ENCODE data around the gene UQCR10. TPM values are rescaled to one million over a fixed set of nuclear protein-coding genes. Genes with fewer than 3 reads are reported as not detected.
"Not testable (repeated sequence)": the region's sequence is repeated elsewhere in the genome, so short reads cannot be mapped to it uniquely, and the experiment has no call there.

Gene UQCR10
- polyA plus RNA-seq, 3 donors from 2014 or later, result 285 to 342 (median 286) TPM

DNA sequence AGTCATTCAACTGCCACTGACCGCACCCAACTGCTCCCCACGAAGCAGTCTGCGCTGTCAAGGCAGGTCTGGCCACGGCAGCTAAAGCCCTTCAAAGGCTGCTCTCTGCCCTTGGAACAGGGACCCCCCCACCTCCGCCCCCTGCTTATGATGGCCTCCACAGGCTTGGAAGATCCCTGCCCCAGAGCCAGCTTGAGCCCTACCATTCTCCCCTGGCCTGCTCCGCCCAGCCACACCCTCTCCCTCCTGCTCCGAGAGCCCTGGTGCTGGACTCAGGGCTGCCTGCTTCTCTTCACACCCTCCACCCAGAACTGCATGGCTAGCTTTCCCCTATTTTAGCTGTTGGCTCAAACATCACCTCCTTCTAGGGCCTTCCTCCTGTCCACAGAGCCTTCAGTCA lies 19.3 kb upstream of the UQCR10 start:
- Mint-ChIP-seq H3K36me3 (peaks cover 7 to 24% (median 14%) of the 10 kb centered on the region in 3 donors), H3K27me3 (ENCODE audit: low read depth in 3 of 3) (peaks cover 0 to 2% (median 0%) of the 10 kb centered on the region in 3 donors), H3K9me3 (no peaks in the 10 kb centered on the region), H3K4me3 (no peak overlapping the region), H3K27ac (peak overlapping the region in 2 of 6 donors; percentile 7 to 55), H3K4me1 (peaks cover 13 to 29% of the 10 kb centered on the region in 2 donors)
- no peak for DNase-seq

DNA sequence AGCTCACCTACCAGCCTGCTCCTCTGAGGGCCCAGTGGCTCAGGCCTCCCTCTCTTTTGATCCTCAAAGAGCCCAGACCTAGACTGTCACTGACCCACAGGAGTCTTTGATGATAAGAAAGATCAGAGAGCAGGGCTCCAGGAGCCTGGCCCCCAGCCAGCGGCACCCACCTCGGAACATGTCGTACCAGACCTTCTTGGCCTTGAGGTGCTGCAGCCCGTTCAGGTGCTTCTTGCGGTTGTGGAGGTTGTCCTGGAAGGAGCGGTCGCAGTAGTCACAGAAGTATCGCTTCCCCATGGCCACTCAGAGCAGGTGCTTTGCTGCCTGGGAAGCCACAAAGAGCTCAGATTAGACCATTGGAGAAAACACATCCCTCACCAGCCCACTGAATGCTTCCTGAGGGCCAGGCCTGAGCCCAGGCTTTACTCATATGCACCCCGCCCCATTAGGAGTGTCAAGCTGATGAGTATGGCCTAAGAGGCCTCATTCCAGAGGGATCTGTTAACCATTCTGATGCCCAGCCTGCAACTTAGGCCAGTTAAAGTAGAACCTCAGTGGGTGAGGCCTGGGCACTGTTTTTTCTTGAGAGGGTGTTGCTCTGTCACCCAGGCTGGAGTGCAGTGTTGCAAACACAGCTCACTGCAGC lies 18.8 kb upstream of the UQCR10 start:
- Mint-ChIP-seq H3K27ac (peak overlapping the region in 2 of 6 donors; percentile 7 to 55), H3K27me3 (ENCODE audit: low read depth in 3 of 3) (peaks cover 0 to 2% (median 0%) of the 10 kb centered on the region in 3 donors), H3K4me1 (peaks cover 13 to 29% of the 10 kb centered on the region in 2 donors), H3K4me3 (no peak overlapping the region), H3K9me3 (no peaks in the 10 kb centered on the region), H3K36me3 (peaks cover 7 to 24% (median 14%) of the 10 kb centered on the region in 3 donors)
- no peak for DNase-seq

DNA sequence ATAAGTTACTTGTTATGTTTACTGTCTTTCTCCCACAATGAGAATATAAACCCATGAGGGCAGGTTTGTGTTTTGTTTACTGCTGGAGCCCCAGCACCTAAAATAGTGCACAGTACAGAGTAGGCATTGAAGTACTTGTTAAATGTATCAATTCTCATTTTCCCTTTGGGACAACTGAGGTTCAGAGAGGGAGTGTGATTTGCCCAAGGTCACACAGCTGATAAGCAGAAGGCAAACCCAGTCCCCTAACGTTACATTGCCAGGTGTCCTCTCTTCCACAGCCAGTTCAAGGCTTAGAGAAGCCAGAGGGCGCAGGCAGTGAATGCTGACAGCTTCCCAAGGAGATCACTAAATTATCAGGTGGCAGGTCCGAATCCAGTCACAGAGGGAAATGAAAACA lies 17.1 kb upstream of the UQCR10 start:
- Mint-ChIP-seq H3K9me3 (no peaks in the 10 kb centered on the region), H3K4me3 (no peak overlapping the region), H3K27ac (peak overlapping the region in 2 of 6 donors; percentile 32 to 78), H3K27me3 (ENCODE audit: low read depth in 3 of 3) (peaks cover 0 to 2% (median 0%) of the 10 kb centered on the region in 3 donors), H3K36me3 (peaks cover 7 to 21% (median 14%) of the 10 kb centered on the region in 3 donors), H3K4me1 (peaks cover 13 to 29% of the 10 kb centered on the region in 2 donors)
- no peak for DNase-seq

DNA sequence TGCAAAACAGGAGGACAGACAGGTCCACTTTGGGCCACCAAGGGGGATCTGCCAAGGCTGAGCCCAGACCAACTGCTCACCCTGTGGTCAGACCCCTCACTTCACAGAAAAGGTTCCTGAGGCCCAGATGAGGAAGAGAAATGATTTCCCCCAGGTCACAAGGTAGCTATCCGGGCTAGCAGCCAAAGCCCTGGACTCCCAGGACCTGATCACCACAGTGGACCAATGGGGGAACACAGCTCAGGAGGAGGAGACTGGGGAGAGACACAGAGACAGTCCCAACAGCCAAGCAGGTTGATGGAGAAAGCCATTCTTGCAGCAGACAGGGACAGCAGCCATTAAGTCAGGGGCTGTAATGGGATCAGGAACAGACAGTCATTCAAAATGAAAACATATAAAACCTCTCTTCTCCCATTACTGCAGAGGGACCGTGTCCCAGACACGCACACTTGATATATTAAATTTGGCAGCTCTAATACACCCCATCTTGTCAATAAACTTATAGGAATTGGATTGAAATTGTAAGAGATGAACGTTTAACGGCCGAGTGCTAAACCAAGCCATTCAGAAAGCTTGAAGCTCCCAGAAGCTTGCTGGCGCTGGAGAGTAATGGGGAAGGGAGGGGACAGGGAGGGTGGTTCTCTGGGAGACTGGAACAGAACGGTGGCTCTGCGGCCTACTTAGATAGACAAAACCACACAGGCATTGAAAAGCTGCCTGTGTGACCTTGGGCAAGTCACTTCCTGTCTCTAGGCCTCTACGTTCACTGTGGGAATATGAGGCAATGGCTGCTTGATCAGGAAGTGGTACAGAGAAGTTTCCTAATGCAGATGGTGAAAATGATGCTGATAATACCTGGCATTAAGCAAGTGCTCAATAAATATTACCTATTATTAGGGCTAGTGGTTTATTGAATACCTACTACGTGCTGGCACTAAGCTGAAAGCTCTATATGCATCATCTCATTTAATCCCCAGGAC lies 16.3 kb upstream of the UQCR10 start:
- Mint-ChIP-seq H3K9me3 (no peaks in the 10 kb centered on the region), H3K36me3 (peaks cover 7 to 17% (median 10%) of the 10 kb centered on the region in 3 donors), H3K27me3 (ENCODE audit: low read depth in 3 of 3) (peaks cover 0 to 2% (median 0%) of the 10 kb centered on the region in 3 donors), H3K27ac (peak overlapping the region; percentile 50 to 87 (median 73)), H3K4me1 (peaks cover 17 to 29% of the 10 kb centered on the region in 2 donors), H3K4me3 (peak overlapping the region in 1 of 5 donors; percentile 29)
- DNase-seq, result peak in 2 of 3 donors; percentile 8 to 29

DNA sequence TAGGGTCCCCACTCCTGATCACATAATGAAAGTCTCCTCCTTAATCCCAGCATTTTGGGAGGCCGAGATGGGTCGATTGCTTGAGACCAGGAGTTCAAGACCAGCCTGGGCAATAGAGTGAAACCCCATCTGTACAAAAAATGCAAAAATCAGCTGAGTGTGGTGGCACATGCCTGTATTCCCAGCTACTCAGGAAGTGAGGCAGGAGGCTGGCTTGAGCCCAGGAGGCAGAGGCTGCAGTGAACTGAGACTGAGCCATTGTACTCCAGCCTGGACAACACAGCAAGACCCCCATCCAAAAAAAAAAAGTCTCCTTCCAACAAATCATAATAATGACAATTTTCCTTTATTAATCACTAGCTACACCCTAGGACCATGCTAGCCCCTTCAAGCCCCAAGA lies 15.5 kb upstream of the UQCR10 start:
- Mint-ChIP-seq H3K4me1 (peaks cover 17 to 29% of the 10 kb centered on the region in 2 donors), H3K36me3 (peaks cover 7 to 17% (median 10%) of the 10 kb centered on the region in 3 donors), H3K27me3 (ENCODE audit: low read depth in 3 of 3) (peaks cover 0 to 2% (median 0%) of the 10 kb centered on the region in 3 donors), H3K9me3 (no peaks in the 10 kb centered on the region), H3K4me3 (no peak overlapping the region), H3K27ac (peak overlapping the region in 5 of 6 donors; percentile 12 to 74 (median 51))
- DNase-seq, result no peak

DNA sequence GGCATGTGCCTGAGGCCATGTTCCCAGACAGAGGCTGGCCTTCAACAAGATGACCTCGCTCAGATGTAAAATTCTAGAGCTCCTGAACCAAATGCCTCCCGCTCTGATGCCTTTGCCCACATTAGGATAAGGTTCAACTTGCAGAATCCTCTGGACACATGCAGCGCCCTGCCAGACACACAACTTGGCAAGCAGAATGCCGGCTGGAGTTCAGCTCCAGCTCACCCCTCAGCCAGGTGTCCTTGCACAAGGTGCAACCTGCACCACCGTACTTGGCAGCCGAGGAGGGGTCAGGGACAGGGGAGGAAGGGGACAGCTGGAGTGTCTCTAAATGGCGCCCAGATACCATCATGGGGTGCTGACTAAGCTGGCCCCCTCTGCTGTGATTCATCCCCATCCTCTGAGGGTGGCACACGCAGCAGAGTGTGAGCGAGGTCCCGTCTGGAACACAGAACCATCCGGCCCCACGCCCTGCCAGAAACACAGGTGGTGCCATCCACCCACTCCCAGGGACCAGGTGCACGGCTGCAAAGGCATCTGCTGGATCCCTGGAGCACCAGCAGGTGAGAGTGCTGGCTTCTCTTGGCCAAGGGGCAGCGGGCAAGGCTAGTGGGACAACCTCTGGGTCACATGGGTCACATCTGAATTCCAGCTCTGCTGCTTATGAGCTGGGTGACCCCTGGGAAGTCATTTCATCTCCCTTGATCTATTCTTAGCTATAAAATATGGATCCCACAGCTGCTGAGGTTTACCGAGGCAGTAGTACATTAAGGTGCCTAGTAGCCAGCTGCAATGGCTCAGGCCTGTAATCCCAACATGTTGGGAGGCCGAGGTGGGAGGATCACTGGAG lies 13.1 kb upstream of the UQCR10 start:
- H3K27me3 Mint-ChIP-seq (ENCODE audit: low read depth in 3 of 3), result peaks cover 0 to 2% (median 0%) of the 10 kb centered on the region in 3 donors
- no peak for DNase-seq
- no peaks in the 10 kb centered on the region for H3K9me3 Mint-ChIP-seq
- H3K27ac Mint-ChIP-seq, result peak overlapping the region in 1 of 6 donors; percentile 53
- no peak overlapping the region for H3K4me3 Mint-ChIP-seq
- peaks cover 0 to 7% (median 0%) of the 10 kb centered on the region in 3 donors for H3K36me3 Mint-ChIP-seq
- H3K4me1 Mint-ChIP-seq, result peaks cover 17 to 29% of the 10 kb centered on the region in 2 donors

DNA sequence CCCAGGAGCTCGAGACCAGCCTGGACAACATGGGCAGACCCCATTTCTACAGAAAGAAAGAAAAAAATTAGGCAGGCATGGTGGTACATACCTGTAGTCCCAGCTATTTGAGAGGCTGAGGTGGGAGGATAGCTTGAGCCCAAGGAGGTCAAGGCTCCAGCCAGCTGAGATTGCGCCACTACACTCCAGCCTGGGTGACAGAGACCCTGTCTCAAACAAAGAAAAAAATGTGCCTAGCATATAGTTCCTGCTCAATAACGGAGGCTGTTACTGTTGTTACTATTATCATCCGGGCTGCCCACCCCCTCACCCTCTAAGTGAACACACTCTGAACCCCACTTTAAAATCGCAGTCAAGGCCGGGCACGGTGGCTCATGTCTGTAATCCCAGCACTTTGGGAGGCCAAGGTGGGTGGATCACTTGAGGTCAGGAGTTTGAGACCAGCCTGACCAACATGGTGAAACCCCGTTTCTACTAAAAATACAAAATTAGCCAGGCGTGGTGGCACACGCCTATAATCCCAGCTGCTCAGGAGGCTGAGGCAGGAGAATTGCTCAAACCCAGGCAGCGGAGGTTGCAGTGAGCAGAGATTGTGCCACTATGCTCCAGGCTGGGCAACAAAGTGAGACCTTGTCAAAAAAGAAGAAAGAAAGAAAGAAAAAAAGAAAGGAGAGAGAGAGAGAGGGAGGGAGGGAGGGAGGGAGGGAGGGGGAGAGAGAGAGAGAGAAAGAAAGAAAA lies 12.3 kb upstream of the UQCR10 start:
- not testable (repeated sequence) for H3K27me3 Mint-ChIP-seq (ENCODE audit: low read depth in 3 of 3); H3K9me3 Mint-ChIP-seq; DNase-seq; H3K4me3 Mint-ChIP-seq; H3K36me3 Mint-ChIP-seq
- Mint-ChIP-seq H3K4me1 (peaks cover 17 to 24% of the 10 kb centered on the region in 2 donors), H3K27ac (peak overlapping the region in 1 of 6 donors; percentile 55)

DNA sequence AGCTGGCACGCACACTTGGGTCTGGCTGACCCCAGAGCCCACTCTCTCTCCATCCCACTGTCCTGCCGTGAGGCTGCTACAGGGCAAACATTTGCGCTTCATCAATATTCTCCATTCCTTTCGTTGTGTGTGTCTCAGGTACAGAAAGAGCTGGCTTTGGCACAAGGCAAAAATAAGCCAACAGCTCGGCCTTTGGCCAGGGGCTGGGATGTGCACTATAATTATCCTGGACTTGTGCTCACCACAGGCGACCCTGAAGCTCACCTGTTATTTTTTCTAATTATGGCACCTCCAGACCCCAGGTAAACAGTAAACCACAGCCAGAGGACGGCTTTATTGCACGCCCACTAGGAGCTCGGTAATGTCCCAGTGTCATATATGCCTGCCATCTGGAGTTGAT lies 11.3 kb upstream of the UQCR10 start:
- Mint-ChIP-seq H3K27ac (no peak overlapping the region), H3K4me1 (peaks cover 8 to 13% of the 10 kb centered on the region in 2 donors), H3K9me3 (no peaks in the 10 kb centered on the region), H3K27me3 (ENCODE audit: low read depth in 3 of 3) (no peaks in the 10 kb centered on the region), H3K36me3 (no peaks in the 10 kb centered on the region), H3K4me3 (no peak overlapping the region)
- no peak for DNase-seq

DNA sequence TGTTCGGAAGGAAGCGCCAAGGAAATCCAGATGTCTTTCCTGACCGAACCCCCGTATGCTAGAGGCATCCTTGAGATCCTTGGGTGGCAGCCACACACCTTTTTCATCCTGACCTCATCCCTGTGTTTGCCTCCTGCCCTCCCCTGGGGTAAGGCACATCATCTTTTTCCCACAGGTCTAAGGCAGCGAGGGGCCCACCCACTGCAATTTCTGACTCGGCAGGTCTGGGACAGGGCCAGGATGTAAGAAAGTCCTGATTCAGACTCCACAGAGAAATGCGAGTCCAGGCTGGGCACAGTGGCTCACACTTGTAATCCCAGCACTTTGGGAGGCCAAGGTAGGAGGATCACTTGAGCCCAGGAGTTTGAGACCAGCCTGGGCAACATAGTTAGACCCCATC lies 10.8 kb upstream of the UQCR10 start:
- DNase-seq, result no peak
- Mint-ChIP-seq H3K4me1 (peaks cover 4 to 9% of the 10 kb centered on the region in 2 donors), H3K27me3 (ENCODE audit: low read depth in 3 of 3) (no peaks in the 10 kb centered on the region), H3K36me3 (no peaks in the 10 kb centered on the region), H3K9me3 (no peaks in the 10 kb centered on the region), H3K27ac (no peak overlapping the region), H3K4me3 (no peak overlapping the region)

DNA sequence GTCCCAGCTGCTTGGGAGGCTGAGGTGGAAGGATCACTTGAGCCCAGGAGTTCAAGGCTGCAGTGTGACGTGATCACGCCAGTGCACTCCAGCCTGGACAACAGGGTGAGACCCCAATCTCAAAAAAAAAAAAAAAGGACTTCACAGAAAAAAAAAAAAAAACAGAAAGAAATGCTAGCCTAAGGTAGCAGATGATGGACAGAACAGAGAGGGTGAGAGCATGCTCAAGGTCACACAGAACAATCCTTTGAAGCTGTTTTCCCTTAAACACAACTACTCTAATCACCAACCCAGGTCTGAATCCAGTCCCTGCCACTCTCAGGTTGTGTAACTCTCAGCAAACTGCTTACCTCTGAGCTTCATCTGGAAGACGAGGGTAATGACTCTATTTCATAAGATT lies 10.1 kb upstream of the UQCR10 start:
- H3K9me3 Mint-ChIP-seq, result no peaks in the 10 kb centered on the region
- H3K4me1 Mint-ChIP-seq, result peaks cover 1 to 4% of the 10 kb centered on the region in 2 donors
- H3K4me3 Mint-ChIP-seq, result no peak overlapping the region
- no peaks in the 10 kb centered on the region for H3K36me3 Mint-ChIP-seq
- H3K27ac Mint-ChIP-seq, result no peak overlapping the region
- no peak for DNase-seq
- H3K27me3 Mint-ChIP-seq (ENCODE audit: low read depth in 3 of 3), result no peaks in the 10 kb centered on the region

DNA sequence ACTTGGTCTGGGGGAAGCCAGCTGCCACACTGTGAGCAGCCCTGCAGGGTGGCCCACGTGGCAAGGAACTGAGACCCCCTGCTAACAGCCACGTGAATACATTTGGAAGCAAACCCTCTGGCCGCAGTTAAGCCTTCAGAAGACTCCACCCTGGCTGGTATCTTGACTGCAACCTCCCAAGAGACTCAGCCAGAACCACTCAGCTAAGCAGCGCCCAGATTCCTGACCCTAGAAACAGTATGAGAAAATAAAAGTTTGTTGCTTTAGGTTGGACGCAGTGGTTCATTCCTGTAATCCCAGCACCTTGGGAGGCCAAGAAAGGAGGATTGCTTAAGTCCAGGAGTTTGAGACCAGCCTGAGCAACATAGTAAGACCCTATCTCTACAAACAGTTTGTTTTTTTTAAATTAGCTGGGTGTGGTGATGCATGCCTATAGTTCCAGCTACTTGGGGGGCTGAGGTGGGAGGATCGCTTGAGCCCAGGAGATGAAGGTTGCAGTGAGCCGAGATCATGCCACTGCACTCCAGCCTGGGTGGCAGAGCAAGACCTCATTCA lies 9.0 kb upstream of the UQCR10 start:
- Mint-ChIP-seq H3K4me1 (peaks cover 0 to 4% of the 10 kb centered on the region in 2 donors), H3K36me3 (no peaks in the 10 kb centered on the region), H3K27me3 (ENCODE audit: low read depth in 3 of 3) (no peaks in the 10 kb centered on the region), H3K9me3 (no peaks in the 10 kb centered on the region), H3K4me3 (no peak overlapping the region), H3K27ac (no peak overlapping the region)
- no peak for DNase-seq

DNA sequence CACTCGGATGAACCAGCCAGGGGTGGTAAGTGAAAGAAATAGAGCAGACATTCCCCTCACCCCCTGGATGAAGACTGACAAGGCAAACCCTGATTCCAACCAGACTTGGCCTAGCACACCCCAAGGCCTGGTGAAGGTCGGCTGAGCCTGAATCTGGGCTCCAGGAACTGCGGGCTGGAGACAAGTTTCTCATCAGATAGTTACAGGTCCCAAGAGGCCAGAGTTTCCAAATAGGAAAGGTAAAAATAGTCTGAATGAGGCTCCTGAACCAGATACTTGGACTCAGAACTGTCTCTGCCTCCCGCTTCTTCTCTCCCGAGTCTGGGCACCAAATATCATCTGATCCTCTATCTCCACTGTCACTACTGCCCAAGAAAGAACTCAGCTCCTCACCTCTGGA lies 8.2 kb upstream of the UQCR10 start:
- Mint-ChIP-seq H3K27me3 (ENCODE audit: low read depth in 3 of 3) (no peaks in the 10 kb centered on the region), H3K9me3 (no peaks in the 10 kb centered on the region), H3K27ac (peak overlapping the region in 1 of 6 donors; percentile 36), H3K4me1 (peaks cover 0 to 4% of the 10 kb centered on the region in 2 donors), H3K4me3 (no peak overlapping the region), H3K36me3 (no peaks in the 10 kb centered on the region)
- no peak for DNase-seq

Measured in immature natural killer cell (primary cell).